ENCODE measurements around the gene ARAP2. TPM values are rescaled to one million over a fixed set of nuclear protein-coding genes. Genes with fewer than 3 reads are reported as not detected.

Gene ARAP2
- total RNA-seq, 3 donors from 2014 or later (not counting 1 experiment from before 2014, with no cell fraction given), result 199 to 295 (median 270) TPM

DNA sequence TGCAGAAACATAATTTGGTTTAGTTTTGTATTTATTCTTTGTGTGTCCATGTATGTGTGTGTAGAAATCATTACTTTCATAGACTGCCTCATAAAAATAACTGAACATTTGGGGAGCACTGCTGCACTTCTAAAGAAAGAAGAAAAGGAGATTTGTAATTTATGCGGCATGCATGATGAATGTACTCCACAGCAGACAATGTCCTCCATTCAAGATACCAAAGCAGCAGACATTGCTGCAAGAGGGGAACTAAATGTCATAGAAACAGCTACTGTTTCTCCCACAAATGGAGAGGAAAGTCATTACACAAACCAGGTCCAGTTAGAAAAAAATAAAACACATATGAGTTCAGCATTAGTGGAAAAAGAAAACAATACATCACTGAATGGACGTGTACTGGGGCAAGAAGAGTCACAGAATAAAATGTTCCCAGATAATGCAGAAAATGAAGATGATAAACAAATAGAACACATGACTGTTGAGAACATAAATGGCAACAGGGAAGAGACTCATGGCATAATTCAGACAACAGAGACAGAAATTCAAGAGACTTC, 39.7 kb upstream of the ARAP2 start:
- DNase-seq, result no peak
- H3K4me1 ChIP-seq (ENCODE audit: control insufficient read depth, insufficient read depth, low read length), result peaks cover 19% of the 10 kb centered on the region
- Mint-ChIP-seq H3K9me3 (no peaks in the 10 kb centered on the region), H3K4me3 (peak overlapping the region; percentile 98), H3K36me3 (peaks cover 13% of the 10 kb centered on the region), H3K4me1 (peaks cover 93 to 98% of the 10 kb centered on the region in 2 donors), H3K27ac (peak overlapping the region; percentile 98), H3K27me3 (ENCODE audit: low read depth in 2 of 2) (no peaks in the 10 kb centered on the region)
- TF ChIP-seq CTCF (IDR thresholded peaks at IDR 0.05), result no peak
- H3K9me3 ChIP-seq (ENCODE audit: control insufficient read depth, insufficient read depth, low read length), result no peaks in the 10 kb centered on the region
- H3K27me3 ChIP-seq (ENCODE audit: control insufficient read depth, insufficient read depth, low read length), result no peaks in the 10 kb centered on the region
- WGBS (ENCODE audit: insufficient coverage), result 83% methylated on average over 2 of the region's 2 CpGs
- no peaks in the 10 kb centered on the region for H3K36me3 ChIP-seq (ENCODE audit: control insufficient read depth, insufficient read depth, low read length)
- peak overlapping the region; percentile 59 for H3K4me3 ChIP-seq (ENCODE audit: low read length)
- ATAC-seq, result no peak
- intact Hi-C loops (cut with micrococcal nuclease), result no loop called here
- H3K27ac ChIP-seq (ENCODE audit: low read length), result peak overlapping the region; percentile 98

DNA sequence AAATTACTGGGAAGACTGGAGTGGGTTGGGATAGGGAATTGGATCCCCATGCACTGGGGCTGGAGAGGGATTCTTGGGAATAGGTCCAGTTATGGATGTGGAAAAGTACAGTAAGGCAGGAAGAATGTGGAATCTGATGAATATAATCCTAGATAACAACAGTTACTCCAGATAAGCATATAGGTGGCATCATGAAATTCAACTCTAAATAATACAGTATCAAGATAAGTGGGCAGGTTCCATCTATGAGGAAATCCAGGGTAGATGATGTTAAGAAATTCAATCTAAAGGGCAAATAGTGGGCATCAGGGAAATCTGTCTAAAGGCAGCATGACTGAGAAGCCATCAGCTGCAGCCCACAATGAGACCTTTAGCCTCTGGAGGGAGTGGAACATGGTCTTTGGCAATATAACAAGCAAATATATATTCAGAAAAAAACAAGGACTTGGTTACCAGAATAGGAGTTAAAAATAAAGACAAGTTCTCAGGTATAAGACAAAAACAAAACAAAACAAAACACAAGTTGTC, 38.3 kb upstream of the ARAP2 start:
- no peak for DNase-seq
- TF ChIP-seq CTCF (IDR thresholded peaks at IDR 0.05), result no peak
- no peaks in the 10 kb centered on the region for H3K27me3 ChIP-seq (ENCODE audit: control insufficient read depth, insufficient read depth, low read length)
- H3K9me3 Mint-ChIP-seq, result no peaks in the 10 kb centered on the region
- H3K4me1 Mint-ChIP-seq, result peaks cover 91 to 95% of the 10 kb centered on the region in 2 donors
- ATAC-seq, result no peak
- peaks cover 14% of the 10 kb centered on the region for H3K4me1 ChIP-seq (ENCODE audit: control insufficient read depth, insufficient read depth, low read length)
- intact Hi-C loops (cut with micrococcal nuclease), result no loop called here
- H3K9me3 ChIP-seq (ENCODE audit: control insufficient read depth, insufficient read depth, low read length), result no peaks in the 10 kb centered on the region
- peak overlapping the region; percentile 98 for H3K27ac ChIP-seq (ENCODE audit: low read length)
- peak overlapping the region; percentile 59 for H3K4me3 ChIP-seq (ENCODE audit: low read length)
- no peaks in the 10 kb centered on the region for H3K36me3 ChIP-seq (ENCODE audit: control insufficient read depth, insufficient read depth, low read length)
- H3K4me3 Mint-ChIP-seq, result peak overlapping the region; percentile 98
- peak overlapping the region; percentile 98 for H3K27ac Mint-ChIP-seq
- H3K36me3 Mint-ChIP-seq, result peaks cover 13% of the 10 kb centered on the region
- no peaks in the 10 kb centered on the region for H3K27me3 Mint-ChIP-seq (ENCODE audit: low read depth in 2 of 2)

DNA sequence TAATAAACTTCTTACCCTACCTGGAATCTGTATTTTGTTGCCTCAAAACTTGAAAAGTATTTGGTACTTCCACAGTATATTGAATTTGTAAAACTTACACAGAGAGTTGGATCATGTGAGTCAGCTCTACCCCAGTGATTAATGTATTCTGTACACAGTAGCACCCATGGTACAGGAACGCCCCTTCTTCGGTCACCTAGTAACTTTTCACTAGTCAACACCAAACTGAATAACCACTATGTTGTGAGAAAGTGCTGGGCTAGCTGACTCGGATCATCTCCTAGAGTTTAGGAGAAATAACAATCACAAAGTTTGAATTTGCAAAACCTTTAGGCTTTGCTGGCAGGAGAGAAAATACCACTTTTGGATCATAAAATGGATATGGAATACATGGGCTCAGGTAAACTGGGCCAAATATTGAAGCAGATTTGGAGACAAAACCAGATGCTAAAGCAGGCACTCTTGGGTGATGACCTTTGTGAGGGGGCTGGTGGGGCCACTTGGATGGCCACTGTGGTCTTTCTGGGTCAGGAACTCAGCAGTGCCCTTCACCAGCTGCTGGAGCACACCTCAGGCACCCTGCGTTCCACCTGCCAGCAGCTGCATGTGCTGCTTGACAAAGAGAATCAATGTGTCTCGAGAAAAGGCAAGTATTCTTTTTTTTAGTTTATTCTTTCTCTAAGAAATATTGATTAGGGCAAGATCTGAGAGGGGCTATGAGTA, 37.2 kb upstream of the ARAP2 start, which contains the start of gene DTHD1:
TSS of gene DTHD1 (plus strand) at position 233 of the 723 bp plus-strand sequence. CDS start at position 376, 143 bp downstream.
- peak within 1 kb of the TSS; percentile 98 for H3K27ac ChIP-seq (ENCODE audit: low read length)

More for the DNA sequence above, 37.2 kb upstream of the ARAP2 start, which contains the start of gene DTHD1:
- peaks cover 14% of the 10 kb centered on the region for H3K4me1 ChIP-seq (ENCODE audit: control insufficient read depth, insufficient read depth, low read length)
- H3K36me3 Mint-ChIP-seq, result peaks cover 13% of the 10 kb centered on the region
- H3K9me3 ChIP-seq (ENCODE audit: control insufficient read depth, insufficient read depth, low read length), result no peaks in the 10 kb centered on the region
- DNase-seq (peak; percentile 47 to 69), ATAC-seq (peak; percentile 65 to 83 (median 73))
- intact Hi-C loops (cut with micrococcal nuclease), result loop anchor here (1.0 kb wide), 2 partner anchors 12 to 26 kb away; no protein-coding TSS in a partner anchor
- peak within 1 kb of the TSS; percentile 98 for H3K4me3 Mint-ChIP-seq
- 57% methylated on average over 2 of the region's 5 CpGs for WGBS (ENCODE audit: insufficient coverage)
- H3K27me3 ChIP-seq (ENCODE audit: control insufficient read depth, insufficient read depth, low read length), result no peaks in the 10 kb centered on the region
- TF ChIP-seq CTCF (IDR thresholded peaks at IDR 0.05), result no peak
- H3K4me1 Mint-ChIP-seq, result peaks cover 90 to 94% of the 10 kb centered on the region in 2 donors
- H3K9me3 Mint-ChIP-seq, result no peaks in the 10 kb centered on the region
- H3K27me3 Mint-ChIP-seq (ENCODE audit: low read depth in 2 of 2), result no peaks in the 10 kb centered on the region
- H3K4me3 ChIP-seq (ENCODE audit: low read length), result peak within 1 kb of the TSS; percentile 59
- no peaks in the 10 kb centered on the region for H3K36me3 ChIP-seq (ENCODE audit: control insufficient read depth, insufficient read depth, low read length)
- peak within 1 kb of the TSS; percentile 98 for H3K27ac Mint-ChIP-seq

Measured in natural killer cell (primary cell).